Measurements from ENCODE around the gene NQO1. TPM values are rescaled to one million over a fixed set of nuclear protein-coding genes. Genes with fewer than 3 reads are reported as not detected.

NQO1 gene
- total and polyA plus RNA-seq, 10 donors, result 9.2 to 70.6 (median 20.6) TPM

DNA sequence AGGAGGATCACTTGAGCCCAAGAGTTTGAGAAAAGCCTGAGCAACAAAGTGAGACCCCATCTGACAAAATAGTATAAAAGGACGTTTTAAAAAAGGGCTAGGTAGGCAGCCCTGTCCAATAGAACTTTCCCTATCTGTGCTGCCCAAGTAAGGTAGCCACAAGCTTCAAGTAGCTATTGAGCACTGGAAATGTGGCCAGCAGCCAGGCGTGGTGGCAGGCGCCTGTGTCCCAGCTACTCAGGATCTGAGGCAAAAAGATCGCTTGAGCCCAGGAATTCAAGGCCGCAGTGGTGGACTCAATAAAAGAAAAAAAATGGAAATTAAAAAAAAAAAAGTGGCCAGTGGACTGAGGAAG is 1.5 kb upstream of the NQO1 start:
- no peaks in the 10 kb centered on the region for H3K36me3 ChIP-seq
- H3K27me3 ChIP-seq (replicated peaks in 1 of 7), result no peaks in the 10 kb centered on the region
- peaks cover 9 to 43% (median 30%) of the 10 kb centered on the region in 6 donors for H3K4me1 ChIP-seq
- H3K9me3 ChIP-seq, result no peaks in the 10 kb centered on the region
- H3K4me3 ChIP-seq, result peak overlapping the region in 3 of 8 donors; percentile 60 to 72 (median 63)
- WGBS, 5 donors, result 76 to 89% (median 85%) methylated on average over 5 of the region's 5 CpGs
- DNase-seq, result peak; percentile 53
- peak overlapping the region in 5 of 8 donors; percentile 70 to 89 (median 86) for H3K27ac ChIP-seq
- TF ChIP-seq, protein P1, sequence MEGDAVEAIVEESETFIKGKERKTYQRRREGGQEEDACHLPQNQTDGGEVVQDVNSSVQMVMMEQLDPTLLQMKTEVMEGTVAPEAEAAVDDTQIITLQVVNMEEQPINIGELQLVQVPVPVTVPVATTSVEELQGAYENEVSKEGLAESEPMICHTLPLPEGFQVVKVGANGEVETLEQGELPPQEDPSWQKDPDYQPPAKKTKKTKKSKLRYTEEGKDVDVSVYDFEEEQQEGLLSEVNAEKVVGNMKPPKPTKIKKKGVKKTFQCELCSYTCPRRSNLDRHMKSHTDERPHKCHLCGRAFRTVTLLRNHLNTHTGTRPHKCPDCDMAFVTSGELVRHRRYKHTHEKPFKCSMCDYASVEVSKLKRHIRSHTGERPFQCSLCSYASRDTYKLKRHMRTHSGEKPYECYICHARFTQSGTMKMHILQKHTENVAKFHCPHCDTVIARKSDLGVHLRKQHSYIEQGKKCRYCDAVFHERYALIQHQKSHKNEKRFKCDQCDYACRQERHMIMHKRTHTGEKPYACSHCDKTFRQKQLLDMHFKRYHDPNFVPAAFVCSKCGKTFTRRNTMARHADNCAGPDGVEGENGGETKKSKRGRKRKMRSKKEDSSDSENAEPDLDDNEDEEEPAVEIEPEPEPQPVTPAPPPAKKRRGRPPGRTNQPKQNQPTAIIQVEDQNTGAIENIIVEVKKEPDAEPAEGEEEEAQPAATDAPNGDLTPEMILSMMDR (IDR thresholded peaks at IDR 0.05 in 8 of 11, conservative IDR thresholded peaks at IDR 0.05 in 3 of 11), result no peak
- TF ChIP-seq POLR2A (IDR thresholded peaks at IDR 0.05), result no peak
- TF ChIP-seq POLR2AphosphoS5 (IDR thresholded peaks at IDR 0.05), result no peak
- intact Hi-C loops (cut with DNase I; ENCODE audit: low total_unique reads), result no loop called here

GRCh38 chr16:69725480-69726312 is 664 bp downstream of the NQO1 start:
- TF ChIP-seq, protein P1 (IDR thresholded peaks at IDR 0.05 in 8 of 11, conservative IDR thresholded peaks at IDR 0.05 in 3 of 11), result no peak
- no peak for TF ChIP-seq POLR2AphosphoS5 (IDR thresholded peaks at IDR 0.05)
- no peak for TF ChIP-seq POLR2A (IDR thresholded peaks at IDR 0.05)
- Histone ChIP-seq H3K9me3 (no peaks in the 10 kb centered on the region), H3K4me3 (peak overlapping the region; percentile 54 to 72 (median 60)), H3K27ac (peak overlapping the region; percentile 55 to 89 (median 81)), H3K4me1 (peaks cover 9 to 43% (median 30%) of the 10 kb centered on the region in 6 donors), H3K36me3 (no peaks in the 10 kb centered on the region), H3K27me3 (replicated peaks in 1 of 7) (no peaks in the 10 kb centered on the region)
- WGBS, 5 donors, result 67 to 70% (median 69%) methylated on average over 32 of the region's 32 CpGs
- DNase-seq, result peak; percentile 35
- intact Hi-C loops (cut with DNase I; ENCODE audit: low total_unique reads), result no loop called here

GRCh38 chr16:69724981-69725479 is 1.3 kb downstream of the NQO1 start:
- Histone ChIP-seq H3K27me3 (replicated peaks in 1 of 7) (no peaks in the 10 kb centered on the region), H3K9me3 (no peaks in the 10 kb centered on the region), H3K36me3 (no peaks in the 10 kb centered on the region), H3K27ac (peak overlapping the region in 6 of 8 donors; percentile 43 to 89 (median 84)), H3K4me1 (peaks cover 9 to 43% (median 30%) of the 10 kb centered on the region in 6 donors), H3K4me3 (peak overlapping the region in 2 of 8 donors; percentile 63 to 72)
- intact Hi-C loops (cut with DNase I; ENCODE audit: low total_unique reads), result no loop called here
- TF ChIP-seq, protein P1 (IDR thresholded peaks at IDR 0.05 in 8 of 11, conservative IDR thresholded peaks at IDR 0.05 in 3 of 11), result no peak
- 51 to 77% (median 65%) methylated on average over 6 of the region's 6 CpGs for WGBS, 5 donors
- peak; percentile 9 for DNase-seq

- Histone ChIP-seq H3K4me3 (no peak overlapping the region), H3K4me1 (peaks cover 9 to 43% (median 30%) of the 10 kb centered on the region in 6 donors), H3K36me3 (no peaks in the 10 kb centered on the region), H3K9me3 (no peaks in the 10 kb centered on the region), H3K27me3 (replicated peaks in 1 of 7) (no peaks in the 10 kb centered on the region), H3K27ac (peak overlapping the region in 3 of 8 donors; percentile 81 to 89 (median 86))
- peak; percentile 13 for DNase-seq
- TF ChIP-seq POLR2A (IDR thresholded peaks at IDR 0.05) (no peak), POLR2AphosphoS5 (IDR thresholded peaks at IDR 0.05) (no peak)
- TF ChIP-seq, protein P1 (IDR thresholded peaks at IDR 0.05 in 8 of 11, conservative IDR thresholded peaks at IDR 0.05 in 3 of 11), result no peak
- WGBS, 5 donors, result 86 to 97% (median 92%) methylated on average over 2 of the region's 2 CpGs
- intact Hi-C loops (cut with DNase I; ENCODE audit: low total_unique reads), result no loop called here
Measured at GRCh38 chr16:69724414-69724873, 1.9 kb downstream of the NQO1 start.

All from spleen (tissue), 11 donors.